Panc1 (cell line): ENCODE measurements around the gene UPF2.

ENCODE experiments used
- POLR2AphosphoS5 ChIP-seq: IDR thresholded peaks from 2 replicates; pipeline ENCODE4 v1.6.1; 2012; ENCODE audit warnings: mild to moderate bottlenecking, low read depth, low read length, moderate library complexity
- TF ChIP-seq, protein P1 (sequence below): fragments of 450-650 bp; IDR thresholded peaks from 2 replicates; pipeline ENCODE4 v1.5.1; 2017; ENCODE audit warnings: mild to moderate bottlenecking

- TF ChIP-seq, protein P1, sequence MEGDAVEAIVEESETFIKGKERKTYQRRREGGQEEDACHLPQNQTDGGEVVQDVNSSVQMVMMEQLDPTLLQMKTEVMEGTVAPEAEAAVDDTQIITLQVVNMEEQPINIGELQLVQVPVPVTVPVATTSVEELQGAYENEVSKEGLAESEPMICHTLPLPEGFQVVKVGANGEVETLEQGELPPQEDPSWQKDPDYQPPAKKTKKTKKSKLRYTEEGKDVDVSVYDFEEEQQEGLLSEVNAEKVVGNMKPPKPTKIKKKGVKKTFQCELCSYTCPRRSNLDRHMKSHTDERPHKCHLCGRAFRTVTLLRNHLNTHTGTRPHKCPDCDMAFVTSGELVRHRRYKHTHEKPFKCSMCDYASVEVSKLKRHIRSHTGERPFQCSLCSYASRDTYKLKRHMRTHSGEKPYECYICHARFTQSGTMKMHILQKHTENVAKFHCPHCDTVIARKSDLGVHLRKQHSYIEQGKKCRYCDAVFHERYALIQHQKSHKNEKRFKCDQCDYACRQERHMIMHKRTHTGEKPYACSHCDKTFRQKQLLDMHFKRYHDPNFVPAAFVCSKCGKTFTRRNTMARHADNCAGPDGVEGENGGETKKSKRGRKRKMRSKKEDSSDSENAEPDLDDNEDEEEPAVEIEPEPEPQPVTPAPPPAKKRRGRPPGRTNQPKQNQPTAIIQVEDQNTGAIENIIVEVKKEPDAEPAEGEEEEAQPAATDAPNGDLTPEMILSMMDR, result no peak
- TF ChIP-seq POLR2AphosphoS5, result no peak
These were observed 108.9 kb downstream of the UPF2 start for GRCh38 chr10:11933577-11934223.
